WI38 (cell line): ENCODE results near the gene BCL6B.

Experiments
- H3K4me3 ChIP-seq: 2 replicates; pipeline ENCODE4 v1.5.1; 2011; ENCODE audit warnings: low read depth, mild to moderate bottlenecking, control low read depth, low read length
- TF ChIP-seq, protein P1 (sequence below): IDR thresholded peaks from 2 replicates; pipeline ENCODE4 v1.5.1; 2012; ENCODE audit warnings: low read depth, mild to moderate bottlenecking, control low read depth, low read length

Gene BCL6B

GRCh38 chr17:7035591-7036368, 12.9 kb downstream of the BCL6B start, which contains the start of gene SLC16A13:
Gene SLC16A13 (plus strand): TSS chr17:7036015. CDS start chr17:7036383, 368 bp downstream.
- H3K4me3 ChIP-seq: peak within 1 kb of the TSS; percentile 74

GRCh38 chr17:7038025-7038862, 15.4 kb downstream of the BCL6B start:
- TF ChIP-seq, protein P1, sequence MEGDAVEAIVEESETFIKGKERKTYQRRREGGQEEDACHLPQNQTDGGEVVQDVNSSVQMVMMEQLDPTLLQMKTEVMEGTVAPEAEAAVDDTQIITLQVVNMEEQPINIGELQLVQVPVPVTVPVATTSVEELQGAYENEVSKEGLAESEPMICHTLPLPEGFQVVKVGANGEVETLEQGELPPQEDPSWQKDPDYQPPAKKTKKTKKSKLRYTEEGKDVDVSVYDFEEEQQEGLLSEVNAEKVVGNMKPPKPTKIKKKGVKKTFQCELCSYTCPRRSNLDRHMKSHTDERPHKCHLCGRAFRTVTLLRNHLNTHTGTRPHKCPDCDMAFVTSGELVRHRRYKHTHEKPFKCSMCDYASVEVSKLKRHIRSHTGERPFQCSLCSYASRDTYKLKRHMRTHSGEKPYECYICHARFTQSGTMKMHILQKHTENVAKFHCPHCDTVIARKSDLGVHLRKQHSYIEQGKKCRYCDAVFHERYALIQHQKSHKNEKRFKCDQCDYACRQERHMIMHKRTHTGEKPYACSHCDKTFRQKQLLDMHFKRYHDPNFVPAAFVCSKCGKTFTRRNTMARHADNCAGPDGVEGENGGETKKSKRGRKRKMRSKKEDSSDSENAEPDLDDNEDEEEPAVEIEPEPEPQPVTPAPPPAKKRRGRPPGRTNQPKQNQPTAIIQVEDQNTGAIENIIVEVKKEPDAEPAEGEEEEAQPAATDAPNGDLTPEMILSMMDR: 0 out of 2 replicates have a peak, but pooled peaks have one; percentile 3
- no peak overlapping the region for H3K4me3 ChIP-seq

More at GRCh38 chr17:7035591-7036368, 12.9 kb downstream of the BCL6B start, which contains the start of gene SLC16A13:
- TF ChIP-seq, protein P1: no peak

GRCh38 chr17:7039832-7040231, 17.0 kb downstream of the BCL6B start:
- H3K4me3 ChIP-seq: no peak overlapping the region
- TF ChIP-seq, protein P1: no peak

GRCh38 chr17:7041607-7042500, 19.0 kb downstream of the BCL6B start:
- H3K4me3 ChIP-seq: no peak overlapping the region
- TF ChIP-seq, protein P1: no peak

- TF ChIP-seq, protein P1: no peak
- H3K4me3 ChIP-seq: no peak overlapping the region
Measured at GRCh38 chr17:7042501-7043181, 19.8 kb downstream of the BCL6B start.

DNA sequence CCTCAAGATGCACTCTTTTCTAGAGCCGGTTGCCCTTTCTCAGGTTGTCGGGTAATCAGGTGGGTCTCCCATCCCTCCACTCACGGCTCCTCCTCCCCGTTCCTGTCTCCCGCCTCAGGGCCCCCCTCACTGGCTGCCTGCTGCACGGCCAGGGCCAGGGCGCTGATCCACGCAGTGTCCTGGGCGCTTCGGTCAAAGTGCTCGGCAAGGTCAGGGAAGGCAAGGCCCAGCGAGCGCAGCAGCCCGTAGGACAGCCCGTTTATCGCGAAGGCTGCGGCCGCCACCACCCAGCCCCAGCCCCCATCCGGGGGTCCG, 20.3 kb downstream of the BCL6B start:
- no peak overlapping the region for H3K4me3 ChIP-seq
- TF ChIP-seq, protein P1: no peak
